ENCODE results near the gene NINL.

Gene NINL

GRCh38 chr20:25499031-25499430 is 86.3 kb downstream of the NINL start:
- H3K36me3 ChIP-seq (replicated peaks), result peaks cover 2% of the 10 kb centered on the region
- in situ Hi-C loops (cut with HindIII; ENCODE audit: low pct_ligation_motif_present, low sequenced_read_pairs), result no loop called here

GRCh38 chr20:25498280-25498606 is 87.1 kb downstream of the NINL start:
- TF ChIP-seq CTCF (IDR thresholded peaks at IDR 0.05; ENCODE audit: low read depth, low read length, missing control alignments), result no peak
- Histone ChIP-seq H3K27ac (no peak overlapping the region), H3K4me3 (ENCODE audit: low read depth, low read length) (no peak overlapping the region), H3K36me3 (replicated peaks) (no peaks in the 10 kb centered on the region), H3K27me3 (replicated peaks) (no peaks in the 10 kb centered on the region)
- in situ Hi-C loops (cut with HindIII; ENCODE audit: low pct_ligation_motif_present, low sequenced_read_pairs), result no loop called here
- DNase-seq, result no peak

More at GRCh38 chr20:25499031-25499430, 86.3 kb downstream of the NINL start:
- Histone ChIP-seq H3K4me3 (ENCODE audit: low read depth, low read length) (no peak overlapping the region), H3K27ac (no peak overlapping the region), H3K27me3 (replicated peaks) (no peaks in the 10 kb centered on the region)
- no peak for TF ChIP-seq CTCF (IDR thresholded peaks at IDR 0.05; ENCODE audit: low read depth, low read length, missing control alignments)
- no peak for DNase-seq

- in situ Hi-C loops (cut with HindIII; ENCODE audit: low pct_ligation_motif_present, low sequenced_read_pairs), result no loop called here
- Histone ChIP-seq H3K4me3 (ENCODE audit: low read depth, low read length) (no peak overlapping the region), H3K27ac (no peak overlapping the region), H3K27me3 (replicated peaks) (no peaks in the 10 kb centered on the region), H3K36me3 (replicated peaks) (no peaks in the 10 kb centered on the region)
- no peak for TF ChIP-seq CTCF (IDR thresholded peaks at IDR 0.05; ENCODE audit: low read depth, low read length, missing control alignments)
- DNase-seq, result no peak
Measured at GRCh38 chr20:25497586-25498279, 87.6 kb downstream of the NINL start.

GRCh38 chr20:25496968-25497401 is 88.3 kb downstream of the NINL start:
- no peak for TF ChIP-seq CTCF (IDR thresholded peaks at IDR 0.05; ENCODE audit: low read depth, low read length, missing control alignments)
- no peaks in the 10 kb centered on the region for H3K27me3 ChIP-seq (replicated peaks)
- H3K4me3 ChIP-seq (ENCODE audit: low read depth, low read length), result no peak overlapping the region
- H3K36me3 ChIP-seq (replicated peaks), result no peaks in the 10 kb centered on the region
- no peak overlapping the region for H3K27ac ChIP-seq
- DNase-seq, result no peak
- in situ Hi-C loops (cut with HindIII; ENCODE audit: low pct_ligation_motif_present, low sequenced_read_pairs), result no loop called here

- no peak overlapping the region for H3K4me3 ChIP-seq (ENCODE audit: low read depth, low read length)
- H3K27ac ChIP-seq, result no peak overlapping the region
- in situ Hi-C loops (cut with HindIII; ENCODE audit: low pct_ligation_motif_present, low sequenced_read_pairs), result no loop called here
- no peaks in the 10 kb centered on the region for H3K27me3 ChIP-seq (replicated peaks)
- no peaks in the 10 kb centered on the region for H3K36me3 ChIP-seq (replicated peaks)
- DNase-seq, result no peak
- TF ChIP-seq CTCF (IDR thresholded peaks at IDR 0.05; ENCODE audit: low read depth, low read length, missing control alignments), result no peak
Measured at GRCh38 chr20:25496165-25496967, 89.0 kb downstream of the NINL start.

Data from brain microvascular endothelial cell (primary cell).